ENCODE data around the gene CPSF3.

CPSF3 gene

GRCh38 chr2:9423100-9423921, at the start of gene CPSF3, which contains the start of gene ITGB1BP1:
TSS of gene CPSF3 (plus strand) at chr2:9423654. CDS start at chr2:9423774, 120 bp downstream.
TSS of gene ITGB1BP1 (minus strand) at chr2:9423528. CDS start at chr2:9418697, 4,831 bp downstream.
- peak within 1 kb of the TSS; percentile 92 for H3K27ac ChIP-seq (ENCODE audit: low read depth, low read length)
- H3K9ac ChIP-seq (ENCODE audit: low read length): peak within 1 kb of the TSS; percentile 83
- H3K4me1 ChIP-seq (ENCODE audit: insufficient read depth, low read length): peaks cover 31% of the 10 kb centered on the region
- H3K4me3 ChIP-seq (ENCODE audit: low read depth in 1 of 2, low read length in 2 of 2): peak within 1 kb of the TSS; percentile 95 to 98
- H3K36me3 ChIP-seq (ENCODE audit: insufficient read depth, low read length): no peaks in the 10 kb centered on the region
- no peaks in the 10 kb centered on the region for H3K9me3 ChIP-seq (ENCODE audit: low read length)
- no peaks in the 10 kb centered on the region for H3K27me3 ChIP-seq (ENCODE audit: control insufficient read depth in 1 of 2, insufficient read depth in 2 of 2, low read length in 2 of 2)

DNA sequence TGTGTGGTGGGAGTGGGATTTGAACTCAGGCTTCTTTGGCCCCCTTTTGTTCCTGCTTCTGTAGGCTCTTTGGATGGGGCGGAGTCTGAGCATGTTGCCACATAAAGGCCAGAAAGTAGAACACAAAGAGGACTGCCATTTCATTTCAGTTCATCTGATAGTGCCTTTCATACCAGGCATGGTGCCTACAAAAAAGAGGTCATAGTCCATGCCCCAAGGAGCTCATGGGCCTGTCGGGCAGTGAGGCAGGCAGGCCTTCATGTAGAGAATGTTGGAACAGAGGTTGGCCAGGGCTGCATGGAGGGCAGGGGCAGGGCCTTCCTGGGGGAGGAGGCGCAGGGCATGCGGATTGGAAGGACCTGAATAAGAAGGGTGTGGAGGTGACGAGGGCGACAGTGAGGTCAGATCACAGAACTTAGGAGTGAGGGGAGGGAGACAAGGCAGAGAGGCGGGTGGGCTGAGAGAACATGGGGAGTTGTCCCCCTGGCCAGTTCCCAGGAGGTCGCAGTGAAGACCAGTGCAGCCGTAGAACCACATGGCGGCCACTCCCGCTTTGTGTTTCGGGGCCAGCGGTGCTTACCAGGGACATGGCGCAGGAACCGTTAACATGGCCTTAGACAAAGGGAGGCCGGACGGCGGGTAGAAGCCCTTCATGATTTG, 49.3 kb upstream of the CPSF3 start:
- H3K4me1 ChIP-seq (ENCODE audit: insufficient read depth, low read length): peaks cover 10% of the 10 kb centered on the region
- no peak overlapping the region for H3K27ac ChIP-seq (ENCODE audit: low read depth, low read length)
- no peak overlapping the region for H3K4me3 ChIP-seq (ENCODE audit: low read depth in 1 of 2, low read length in 2 of 2)
- H3K9me3 ChIP-seq (ENCODE audit: low read length): no peaks in the 10 kb centered on the region
- H3K9ac ChIP-seq (ENCODE audit: low read length): no peak overlapping the region
- peaks cover 48% of the 10 kb centered on the region for H3K36me3 ChIP-seq (ENCODE audit: insufficient read depth, low read length)
- H3K27me3 ChIP-seq (ENCODE audit: control insufficient read depth in 1 of 2, insufficient read depth in 2 of 2, low read length in 2 of 2): no peaks in the 10 kb centered on the region

GRCh38 chr2:9375857-9376428, 47.5 kb upstream of the CPSF3 start:
- Histone ChIP-seq H3K4me1 (ENCODE audit: insufficient read depth, low read length) (peaks cover 14% of the 10 kb centered on the region), H3K9ac (ENCODE audit: low read length) (no peak overlapping the region), H3K36me3 (ENCODE audit: insufficient read depth, low read length) (peaks cover 45% of the 10 kb centered on the region), H3K27ac (ENCODE audit: low read depth, low read length) (no peak overlapping the region), H3K9me3 (ENCODE audit: low read length) (no peaks in the 10 kb centered on the region), H3K27me3 (ENCODE audit: control insufficient read depth in 1 of 2, insufficient read depth in 2 of 2, low read length in 2 of 2) (no peaks in the 10 kb centered on the region), H3K4me3 (ENCODE audit: low read depth in 1 of 2, low read length in 2 of 2) (no peak overlapping the region)

- Histone ChIP-seq H3K4me3 (ENCODE audit: low read depth in 1 of 2, low read length in 2 of 2) (no peak overlapping the region), H3K27me3 (ENCODE audit: control insufficient read depth in 1 of 2, insufficient read depth in 2 of 2, low read length in 2 of 2) (no peaks in the 10 kb centered on the region), H3K9me3 (ENCODE audit: low read length) (no peaks in the 10 kb centered on the region), H3K4me1 (ENCODE audit: insufficient read depth, low read length) (peaks cover 20% of the 10 kb centered on the region), H3K36me3 (ENCODE audit: insufficient read depth, low read length) (peaks cover 56% of the 10 kb centered on the region), H3K9ac (ENCODE audit: low read length) (no peak overlapping the region), H3K27ac (ENCODE audit: low read depth, low read length) (no peak overlapping the region)
Measured at GRCh38 chr2:9377461-9378097, 45.9 kb upstream of the CPSF3 start.

- H3K9ac ChIP-seq (ENCODE audit: low read length): no peak overlapping the region
Measured at GRCh38 chr2:9378433-9379390, 44.7 kb upstream of the CPSF3 start.

GRCh38 chr2:9379391-9379755, 44.1 kb upstream of the CPSF3 start:
- peaks cover 53% of the 10 kb centered on the region for H3K36me3 ChIP-seq (ENCODE audit: insufficient read depth, low read length)
- H3K27ac ChIP-seq (ENCODE audit: low read depth, low read length): no peak overlapping the region
- peaks cover 20% of the 10 kb centered on the region for H3K4me1 ChIP-seq (ENCODE audit: insufficient read depth, low read length)
- H3K9me3 ChIP-seq (ENCODE audit: low read length): no peaks in the 10 kb centered on the region
- no peak overlapping the region for H3K4me3 ChIP-seq (ENCODE audit: low read depth in 1 of 2, low read length in 2 of 2)
- no peak overlapping the region for H3K9ac ChIP-seq (ENCODE audit: low read length)
- H3K27me3 ChIP-seq (ENCODE audit: control insufficient read depth in 1 of 2, insufficient read depth in 2 of 2, low read length in 2 of 2): no peaks in the 10 kb centered on the region

More at GRCh38 chr2:9378433-9379390, 44.7 kb upstream of the CPSF3 start:
- H3K4me3 ChIP-seq (ENCODE audit: low read depth in 1 of 2, low read length in 2 of 2): no peak overlapping the region
- H3K36me3 ChIP-seq (ENCODE audit: insufficient read depth, low read length): peaks cover 55% of the 10 kb centered on the region
- no peaks in the 10 kb centered on the region for H3K27me3 ChIP-seq (ENCODE audit: control insufficient read depth in 1 of 2, insufficient read depth in 2 of 2, low read length in 2 of 2)
- no peaks in the 10 kb centered on the region for H3K9me3 ChIP-seq (ENCODE audit: low read length)
- H3K27ac ChIP-seq (ENCODE audit: low read depth, low read length): no peak overlapping the region
- H3K4me1 ChIP-seq (ENCODE audit: insufficient read depth, low read length): peaks cover 20% of the 10 kb centered on the region

DNA sequence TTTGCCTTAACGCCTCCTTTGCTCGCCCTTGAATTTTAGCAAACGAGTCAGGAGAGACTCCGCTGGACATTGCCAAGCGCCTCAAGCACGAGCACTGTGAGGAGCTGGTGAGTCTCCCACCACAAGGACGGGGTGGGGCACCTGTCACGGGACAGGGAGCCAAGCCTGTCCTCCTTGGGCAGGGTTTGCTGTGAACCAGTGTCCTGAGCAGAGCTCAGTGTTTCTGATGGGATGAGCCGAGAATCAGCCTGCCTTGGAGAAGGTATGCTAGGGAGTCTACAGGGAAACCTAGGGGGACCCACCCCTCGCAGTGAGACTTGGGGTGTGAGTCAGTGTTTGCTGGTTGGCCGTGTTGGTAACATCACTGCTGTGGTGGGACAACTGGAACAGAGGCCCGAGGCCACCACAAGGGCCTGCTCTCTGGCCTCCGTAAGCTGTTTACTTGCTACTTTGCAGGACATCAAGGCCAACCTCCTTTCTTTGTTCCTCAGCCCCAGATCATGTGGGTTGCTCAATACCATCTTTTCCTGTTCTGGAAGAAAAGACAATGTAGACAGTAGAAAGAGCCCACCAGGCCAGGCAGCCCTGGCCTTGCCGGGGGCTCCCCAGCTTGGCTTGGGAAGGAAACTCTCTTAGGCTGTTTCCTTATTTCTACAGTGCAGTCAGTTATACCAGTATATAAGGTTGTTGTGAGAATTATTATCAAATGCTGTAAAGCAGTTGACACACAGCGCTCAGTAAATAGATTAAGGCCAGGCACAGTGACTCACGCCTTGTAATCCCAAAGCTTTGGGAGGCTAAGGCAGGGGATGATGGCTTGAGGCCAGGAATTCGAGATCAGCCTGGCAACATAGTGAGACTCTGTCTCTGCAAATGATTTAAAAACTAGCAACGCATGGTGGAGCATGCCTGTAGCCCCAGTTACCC, 42.5 kb upstream of the CPSF3 start:
- Histone ChIP-seq H3K27me3 (ENCODE audit: control insufficient read depth in 1 of 2, insufficient read depth in 2 of 2, low read length in 2 of 2) (no peaks in the 10 kb centered on the region), H3K36me3 (ENCODE audit: insufficient read depth, low read length) (peaks cover 56% of the 10 kb centered on the region), H3K4me3 (ENCODE audit: low read depth in 1 of 2, low read length in 2 of 2) (no peak overlapping the region), H3K4me1 (ENCODE audit: insufficient read depth, low read length) (peaks cover 24% of the 10 kb centered on the region), H3K27ac (ENCODE audit: low read depth, low read length) (no peak overlapping the region), H3K9ac (ENCODE audit: low read length) (no peak overlapping the region), H3K9me3 (ENCODE audit: low read length) (no peaks in the 10 kb centered on the region)

- no peaks in the 10 kb centered on the region for H3K27me3 ChIP-seq (ENCODE audit: control insufficient read depth in 1 of 2, insufficient read depth in 2 of 2, low read length in 2 of 2)
- H3K4me1 ChIP-seq (ENCODE audit: insufficient read depth, low read length): peaks cover 34% of the 10 kb centered on the region
- no peak overlapping the region for H3K27ac ChIP-seq (ENCODE audit: low read depth, low read length)
- H3K9me3 ChIP-seq (ENCODE audit: low read length): no peaks in the 10 kb centered on the region
- H3K36me3 ChIP-seq (ENCODE audit: insufficient read depth, low read length): peaks cover 55% of the 10 kb centered on the region
- H3K9ac ChIP-seq (ENCODE audit: low read length): no peak overlapping the region
- H3K4me3 ChIP-seq (ENCODE audit: low read depth in 1 of 2, low read length in 2 of 2): no peak overlapping the region
Measured at GRCh38 chr2:9382604-9383235, 40.7 kb upstream of the CPSF3 start.

DNA sequence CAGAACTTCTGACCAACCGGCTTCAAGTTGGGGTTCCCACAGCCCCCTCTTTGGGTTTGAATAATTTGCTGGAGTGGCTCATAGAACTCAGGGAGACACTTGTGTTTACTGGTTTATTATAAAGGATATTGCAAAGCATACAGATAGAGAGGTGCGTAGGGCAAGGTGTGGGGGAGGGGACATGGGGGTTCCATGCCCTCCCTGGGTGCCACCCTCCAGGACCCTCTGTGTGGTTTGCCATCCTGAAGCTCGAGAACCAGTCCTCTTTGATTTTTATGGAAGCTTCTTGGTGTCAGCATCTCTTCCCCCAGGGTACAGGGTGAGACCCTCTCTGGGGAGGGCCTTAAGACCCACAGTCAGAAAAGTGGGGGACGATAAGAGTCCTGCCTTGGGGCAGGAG, 38.9 kb upstream of the CPSF3 start:
- H3K4me1 ChIP-seq (ENCODE audit: insufficient read depth, low read length): peaks cover 27% of the 10 kb centered on the region
- H3K27ac ChIP-seq (ENCODE audit: low read depth, low read length): no peak overlapping the region
- no peak overlapping the region for H3K9ac ChIP-seq (ENCODE audit: low read length)
- no peaks in the 10 kb centered on the region for H3K27me3 ChIP-seq (ENCODE audit: control insufficient read depth in 1 of 2, insufficient read depth in 2 of 2, low read length in 2 of 2)
- no peaks in the 10 kb centered on the region for H3K9me3 ChIP-seq (ENCODE audit: low read length)
- peaks cover 68% of the 10 kb centered on the region for H3K36me3 ChIP-seq (ENCODE audit: insufficient read depth, low read length)
- no peak overlapping the region for H3K4me3 ChIP-seq (ENCODE audit: low read depth in 1 of 2, low read length in 2 of 2)
